A673 (cell line): ENCODE data around the gene MAPK8. TPM values are rescaled to one million over a fixed set of nuclear protein-coding genes. Genes with fewer than 3 reads are reported as not detected.
A peak's percentile ranks its signal among the peaks of the same experiment; 100 is the strongest.

Experiments used
- BruUV-seq: library from RNA; stranded (reverse); fragments of 400-500 nt; replicated peaks from 2 replicates; lab custom pipeline; 2021; lab: Mats Ljungman, UMichigan
- CTCF ChIA-PET: fragments of 300-600 bp; sonication (Branson Sonifier 250); formaldehyde crosslinking; loops from one replicate; lab custom pipeline; 2022; ENCODE audit warnings: antibody characterized with exemption; lab: Charles Lee
- POLR2A ChIA-PET: fragments of 300-600 bp; sonication (Branson Sonifier 250); formaldehyde crosslinking; loops from one replicate; lab custom pipeline; 2022; ENCODE audit warnings: antibody characterized with exemption; ENCODE audit not compliant: low non-redundant PET; lab: Charles Lee
- DNase-seq: peaks from one replicate; pipeline ENCODE4 v3.0.0-alpha.2; 2015; ENCODE audit warnings: low spot score
- H3K27ac ChIP-seq: fragments of 200-600 bp; sonication (generic); 2 replicates; pipeline ENCODE4 v1.5.1; 2016; ENCODE audit warnings: mixed run types, low read depth, mild to moderate bottlenecking, mixed read lengths, antibody characterized with exemption, low read length; ENCODE audit not compliant: poor library complexity, severe bottlenecking
- H3K27me3 ChIP-seq: fragments of 200-600 bp; sonication (generic); replicated peaks from 2 replicates; pipeline ENCODE4 v1.6.1; 2017; ENCODE audit warnings: mixed run types, low read depth, mild to moderate bottlenecking, mixed read lengths, antibody characterized with exemption, low read length; ENCODE audit not compliant: insufficient read depth, poor library complexity
- H3K36me3 ChIP-seq: fragments of 200-600 bp; sonication (generic); 2 replicates; pipeline ENCODE4 v1.6.1; 2016; ENCODE audit warnings: mixed run types, mild to moderate bottlenecking, mixed read lengths, antibody characterized with exemption, low read length; ENCODE audit not compliant: insufficient read depth, poor library complexity, severe bottlenecking
- H3K4me1 ChIP-seq: fragments of 200-600 bp; sonication (generic); 2 replicates; pipeline ENCODE4 v1.6.1; 2017; ENCODE audit warnings: mixed run types, mild to moderate bottlenecking, mixed read lengths, antibody characterized with exemption, low read length; ENCODE audit not compliant: insufficient read depth, poor library complexity, severe bottlenecking
- H3K4me3 ChIP-seq: fragments of 200-600 bp; sonication (generic); 2 replicates; pipeline ENCODE4 v1.5.1; 2016; ENCODE audit warnings: low read depth, mixed run types, mild to moderate bottlenecking, mixed read lengths, low read length; ENCODE audit not compliant: poor library complexity, severe bottlenecking
- H3K9me3 ChIP-seq: fragments of 200-600 bp; sonication (generic); 2 replicates; pipeline ENCODE4 v1.6.1; 2016; ENCODE audit warnings: mixed run types, low read depth, mild to moderate bottlenecking, mixed read lengths, antibody characterized with exemption, low read length; ENCODE audit not compliant: poor library complexity, severe bottlenecking
- CTCF ChIP-seq: fragments of 300-800, 200-600 bp; sonication (generic); conservative IDR thresholded peaks from 2 replicates; pipeline ENCODE4 v1.5.1; 2017; ENCODE audit warnings: low read depth, mild to moderate bottlenecking, antibody characterized with exemption, low read length, moderate library complexity, mixed read lengths
- EZH2 ChIP-seq: fragments of 200-600 bp; sonication (generic); IDR thresholded peaks from 2 replicates; pipeline ENCODE4 v1.6.1; 2017; ENCODE audit warnings: borderline replicate concordance, low read depth, mild to moderate bottlenecking, mixed read lengths, antibody characterized with exemption, low read length; ENCODE audit not compliant: poor library complexity, severe bottlenecking
- intact Hi-C: fragments of 100-400 bp; cut with micrococcal nuclease; formaldehyde crosslinking; loops from one replicate; pipeline ENCODE4 v1.10.0; 2022; ENCODE audit not compliant: unreplicated experiment
- total RNA-seq: library from RNA; stranded (reverse); gene quantifications from 2 replicates; pipeline ENCODE4 v1.2.3, GENCODE V29; 2021

Gene MAPK8
- total RNA-seq, 1 experiment from 2014 or later: 52.0 TPM

- TF ChIP-seq EZH2 (no peak), CTCF (no peak)
- ChIA-PET CTCF (no interaction called here), POLR2A (no interaction called here)
- no peak for DNase-seq
- H3K4me3 ChIP-seq: no peak overlapping the region
- no peak overlapping the region for H3K27ac ChIP-seq
- H3K9me3 ChIP-seq: no peaks in the 10 kb centered on the region
- H3K36me3 ChIP-seq: no peaks in the 10 kb centered on the region
- intact Hi-C loops: no loop called here
- H3K27me3 ChIP-seq: peaks cover 16% of the 10 kb centered on the region
- peaks cover 11% of the 10 kb centered on the region for H3K4me1 ChIP-seq
- BruUV-seq: no TSS peak
Observed at GRCh38 chr10:48468130-48468790, 161.8 kb downstream of the MAPK8 start.

- intact Hi-C loops: no loop called here
- Histone ChIP-seq H3K4me1 (peaks cover 11% of the 10 kb centered on the region), H3K4me3 (no peak overlapping the region), H3K27ac (no peak overlapping the region), H3K36me3 (no peaks in the 10 kb centered on the region), H3K9me3 (no peaks in the 10 kb centered on the region), H3K27me3 (peaks cover 16% of the 10 kb centered on the region)
- no TSS peak for BruUV-seq
- ChIA-PET POLR2A (no interaction called here), CTCF (no interaction called here)
- TF ChIP-seq CTCF: no peak
- TF ChIP-seq EZH2: no peak
- DNase-seq: no peak
Observed at GRCh38 chr10:48468866-48469511, 162.5 kb downstream of the MAPK8 start.

- CTCF ChIA-PET: no interaction called here
- intact Hi-C loops: no loop called here
- POLR2A ChIA-PET: no interaction called here
Observed at GRCh38 chr10:48469516-48470020, 163.1 kb downstream of the MAPK8 start.

More at GRCh38 chr10:48469516-48470020, 163.1 kb downstream of the MAPK8 start:
- Histone ChIP-seq H3K27ac (peak overlapping the region; percentile 19), H3K36me3 (no peaks in the 10 kb centered on the region), H3K4me3 (no peak overlapping the region), H3K27me3 (peaks cover 16% of the 10 kb centered on the region), H3K4me1 (peaks cover 11% of the 10 kb centered on the region), H3K9me3 (no peaks in the 10 kb centered on the region)
- BruUV-seq: no TSS peak
- no peak for DNase-seq
- TF ChIP-seq CTCF: no peak
- no peak for TF ChIP-seq EZH2
